GM19452 (cell line): Measurements from ENCODE around the gene PCDHB15.
"Not testable (repeated sequence)": the region's sequence is repeated elsewhere in the genome, so short reads cannot be mapped to it uniquely, and the experiment has no call there.

Experiments used
- ATAC-seq: cut with Tn5 transposase; IDR thresholded peaks from one replicate; pipeline ENCODE4 v1.9.1; 2021; ENCODE audit not compliant: unreplicated experiment

The PCDHB15 gene

GRCh38 chr5:141245250-141245717 lies at the start of gene PCDHB15:
TSS of gene PCDHB15 (plus strand) at chr5:141245395. CDS start at chr5:141245579, 184 bp downstream.
- ATAC-seq, result no peak

GRCh38 chr5:141196363-141196762 lies 48.8 kb upstream of the PCDHB15 start:
- ATAC-seq, result no peak

DNA sequence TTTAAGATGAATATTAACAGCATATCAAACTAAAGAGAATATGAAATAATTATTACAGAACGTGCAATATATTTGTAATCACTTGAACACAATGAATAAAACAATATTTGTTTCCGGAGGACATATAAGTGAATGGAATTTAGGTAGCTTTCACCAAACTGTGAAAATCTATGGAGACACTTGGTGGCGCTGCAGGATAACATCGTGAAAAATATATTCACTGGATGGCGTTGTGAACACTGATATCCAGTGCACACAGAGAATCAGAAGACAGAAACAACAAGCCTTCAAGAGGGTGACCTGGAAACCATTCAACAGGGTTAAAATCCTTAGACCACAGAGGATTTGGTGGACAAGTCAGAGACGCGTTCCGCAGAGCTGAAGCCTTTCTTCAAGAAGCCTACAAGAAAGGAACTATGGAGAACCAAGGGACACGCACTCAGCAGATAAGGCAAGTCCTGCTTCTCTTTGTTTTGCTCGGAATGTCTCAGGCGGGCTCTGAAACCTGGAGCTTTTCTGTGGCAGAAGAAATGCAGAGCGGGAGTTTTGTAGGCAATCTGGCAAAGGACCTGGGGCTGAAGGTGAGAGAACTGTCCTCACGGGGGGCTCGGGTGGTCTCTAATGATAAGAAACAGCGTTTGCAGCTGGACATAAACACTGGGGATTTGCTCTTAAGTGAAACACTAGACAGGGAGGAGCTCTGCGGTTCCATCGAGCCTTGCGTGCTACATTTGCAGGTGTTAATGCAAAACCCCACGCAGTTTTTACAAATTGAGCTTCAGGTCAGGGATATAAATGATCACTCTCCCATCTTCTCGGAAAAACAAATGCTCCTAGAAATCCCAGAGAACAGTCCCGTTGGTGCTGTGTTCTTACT lies 45.6 kb upstream of the PCDHB15 start, which contains the start of gene PCDHB11:
Gene PCDHB11, plus strand, starts transcription at position 269 of the 877 bp plus-strand sequence. Its CDS starts 148 bp downstream, at position 417.
- ATAC-seq, result no peak

- ATAC-seq, result not testable (repeated sequence)
Observed at GRCh38 chr5:141201126-141201525, 44.1 kb upstream of the PCDHB15 start.

DNA sequence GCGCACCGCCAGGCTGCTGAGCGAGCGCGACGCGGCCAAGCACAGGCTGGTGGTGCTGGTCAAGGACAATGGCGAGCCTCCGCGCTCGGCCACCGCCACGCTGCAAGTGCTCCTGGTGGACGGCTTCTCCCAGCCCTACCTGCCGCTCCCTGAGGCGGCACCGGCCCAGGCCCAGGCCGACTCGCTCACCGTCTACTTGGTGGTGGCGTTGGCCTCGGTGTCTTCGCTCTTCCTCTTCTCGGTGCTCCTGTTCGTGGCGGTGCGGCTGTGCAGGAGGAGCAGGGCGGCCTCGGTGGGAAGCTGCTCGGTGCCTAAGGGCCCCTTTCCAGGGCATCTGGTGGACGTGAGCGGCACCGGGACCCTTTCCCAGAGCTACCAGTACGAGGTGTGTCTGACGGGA lies 43.5 kb upstream of the PCDHB15 start:
- not testable (repeated sequence) for ATAC-seq

DNA sequence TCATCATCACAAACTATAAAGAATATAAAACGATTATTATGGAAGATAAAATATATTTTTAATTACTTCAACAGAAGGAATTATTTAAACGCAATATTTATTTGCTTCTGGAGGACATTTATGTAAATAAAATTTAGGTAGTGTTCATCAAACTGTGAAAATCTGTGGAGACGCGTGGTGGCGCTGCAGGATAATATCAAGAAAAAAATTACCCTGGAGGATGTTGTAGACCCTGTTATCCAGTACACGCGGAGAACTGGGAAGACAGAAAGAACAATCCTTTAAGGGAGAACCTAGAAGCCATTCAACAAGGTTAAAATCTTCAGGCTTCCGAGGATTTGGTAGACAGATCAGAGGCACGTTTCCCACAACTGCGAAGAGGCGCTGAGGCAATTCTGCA lies 36.7 kb upstream of the PCDHB15 start, which contains the start of gene PCDHB12:
Gene PCDHB12, plus strand, starts transcription at position 242 of the 400 bp plus-strand sequence. CDS start 189 bp downstream, outside the sequence.
- no peak for ATAC-seq

DNA sequence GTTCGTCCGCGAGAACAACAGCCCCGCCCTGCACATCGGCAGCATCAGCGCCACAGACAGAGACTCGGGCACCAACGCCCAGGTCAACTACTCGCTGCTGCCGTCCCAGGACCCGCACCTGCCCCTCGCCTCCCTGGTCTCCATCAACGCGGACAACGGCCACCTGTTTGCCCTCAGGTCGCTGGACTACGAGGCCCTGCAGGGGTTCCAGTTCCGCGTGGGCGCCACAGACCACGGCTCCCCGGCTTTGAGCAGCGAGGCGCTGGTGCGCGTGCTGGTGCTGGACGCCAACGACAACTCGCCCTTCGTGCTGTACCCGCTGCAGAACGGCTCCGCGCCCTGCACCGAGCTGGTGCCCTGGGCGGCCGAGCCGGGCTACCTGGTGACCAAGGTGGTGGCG lies 34.9 kb upstream of the PCDHB15 start:
- not testable (repeated sequence) for ATAC-seq

DNA sequence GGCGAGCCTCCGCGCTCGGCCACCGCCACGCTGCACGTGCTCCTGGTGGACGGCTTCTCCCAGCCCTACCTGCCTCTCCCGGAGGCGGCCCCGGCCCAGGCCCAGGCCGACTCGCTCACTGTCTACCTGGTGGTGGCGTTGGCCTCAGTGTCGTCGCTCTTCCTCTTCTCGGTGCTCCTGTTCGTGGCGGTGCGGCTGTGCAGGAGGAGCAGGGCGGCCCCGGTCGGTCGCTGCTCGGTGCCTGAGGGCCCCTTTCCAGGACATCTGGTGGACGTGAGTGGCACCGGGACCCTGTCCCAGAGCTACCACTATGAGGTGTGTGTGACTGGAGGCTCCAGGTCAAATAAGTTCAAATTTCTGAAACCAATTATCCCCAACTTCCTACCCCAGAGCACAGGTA lies 34.3 kb upstream of the PCDHB15 start:
- not testable (repeated sequence) for ATAC-seq

DNA sequence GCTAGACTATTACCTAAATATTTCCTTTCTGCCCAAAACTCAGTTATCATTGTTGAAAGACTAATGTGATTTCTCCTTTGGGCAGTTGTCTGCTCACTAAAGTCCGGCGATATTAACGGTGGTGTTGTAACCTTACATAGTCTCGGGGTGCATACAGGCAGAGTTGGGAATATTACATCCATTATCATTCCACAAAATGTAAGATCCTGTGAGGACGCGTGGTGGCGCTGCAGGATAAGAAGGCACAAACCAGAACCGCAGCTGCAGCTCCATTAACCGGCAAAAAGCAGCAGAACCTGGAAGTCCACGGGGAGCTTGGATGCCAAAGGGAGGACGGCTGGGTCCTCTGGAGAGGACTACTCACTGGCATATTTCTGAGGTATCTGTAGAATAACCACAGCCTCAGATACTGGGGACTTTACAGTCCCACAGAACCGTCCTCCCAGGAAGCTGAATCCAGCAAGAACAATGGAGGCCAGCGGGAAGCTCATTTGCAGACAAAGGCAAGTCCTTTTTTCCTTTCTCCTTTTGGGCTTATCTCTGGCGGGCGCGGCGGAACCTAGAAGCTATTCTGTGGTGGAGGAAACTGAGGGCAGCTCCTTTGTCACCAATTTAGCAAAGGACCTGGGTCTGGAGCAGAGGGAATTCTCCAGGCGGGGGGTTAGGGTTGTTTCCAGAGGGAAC lies 31.4 kb upstream of the PCDHB15 start, which contains the start of gene PCDHB13:
Gene PCDHB13, plus strand, starts transcription at position 264 of the 684 bp plus-strand sequence. Its CDS starts 205 bp downstream, at position 469.
- ATAC-seq, result not testable (repeated sequence)

- not testable (repeated sequence) for ATAC-seq
Observed at GRCh38 chr5:141214583-141214982, 30.6 kb upstream of the PCDHB15 start.

GRCh38 chr5:141215504-141215903 lies 29.7 kb upstream of the PCDHB15 start:
- ATAC-seq, result not testable (repeated sequence)

DNA sequence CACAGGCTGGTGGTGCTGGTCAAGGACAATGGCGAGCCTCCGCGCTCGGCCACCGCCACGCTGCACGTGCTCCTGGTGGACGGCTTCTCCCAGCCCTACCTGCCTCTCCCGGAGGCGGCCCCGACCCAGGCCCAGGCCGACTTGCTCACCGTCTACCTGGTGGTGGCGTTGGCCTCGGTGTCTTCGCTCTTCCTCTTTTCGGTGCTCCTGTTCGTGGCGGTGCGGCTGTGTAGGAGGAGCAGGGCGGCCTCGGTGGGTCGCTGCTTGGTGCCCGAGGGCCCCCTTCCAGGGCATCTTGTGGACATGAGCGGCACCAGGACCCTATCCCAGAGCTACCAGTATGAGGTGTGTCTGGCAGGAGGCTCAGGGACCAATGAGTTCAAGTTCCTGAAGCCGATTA lies 29.2 kb upstream of the PCDHB15 start:
- not testable (repeated sequence) for ATAC-seq

GRCh38 chr5:141223112-141223783 lies 21.9 kb upstream of the PCDHB15 start, which contains the start of gene PCDHB14:
TSS of gene PCDHB14 (plus strand) at chr5:141223343. CDS start at chr5:141223506, 163 bp downstream.
- no peak for ATAC-seq

- not testable (repeated sequence) for ATAC-seq
Observed at GRCh38 chr5:141224844-141225243, 20.4 kb upstream of the PCDHB15 start.

DNA sequence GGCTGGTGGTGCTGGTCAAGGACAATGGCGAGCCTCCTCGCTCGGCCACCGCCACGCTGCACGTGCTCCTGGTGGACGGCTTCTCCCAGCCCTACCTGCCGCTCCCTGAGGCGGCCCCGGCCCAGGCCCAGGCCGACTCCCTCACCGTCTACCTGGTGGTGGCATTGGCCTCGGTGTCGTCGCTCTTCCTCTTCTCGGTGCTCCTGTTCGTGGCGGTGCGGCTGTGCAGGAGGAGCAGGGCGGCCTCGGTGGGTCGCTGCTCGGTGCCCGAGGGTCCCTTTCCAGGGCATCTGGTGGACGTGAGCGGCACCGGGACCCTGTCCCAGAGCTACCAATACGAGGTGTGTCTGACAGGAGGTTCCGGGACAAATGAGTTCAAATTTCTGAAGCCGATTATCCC lies 19.8 kb upstream of the PCDHB15 start:
- ATAC-seq, result not testable (repeated sequence)

DNA sequence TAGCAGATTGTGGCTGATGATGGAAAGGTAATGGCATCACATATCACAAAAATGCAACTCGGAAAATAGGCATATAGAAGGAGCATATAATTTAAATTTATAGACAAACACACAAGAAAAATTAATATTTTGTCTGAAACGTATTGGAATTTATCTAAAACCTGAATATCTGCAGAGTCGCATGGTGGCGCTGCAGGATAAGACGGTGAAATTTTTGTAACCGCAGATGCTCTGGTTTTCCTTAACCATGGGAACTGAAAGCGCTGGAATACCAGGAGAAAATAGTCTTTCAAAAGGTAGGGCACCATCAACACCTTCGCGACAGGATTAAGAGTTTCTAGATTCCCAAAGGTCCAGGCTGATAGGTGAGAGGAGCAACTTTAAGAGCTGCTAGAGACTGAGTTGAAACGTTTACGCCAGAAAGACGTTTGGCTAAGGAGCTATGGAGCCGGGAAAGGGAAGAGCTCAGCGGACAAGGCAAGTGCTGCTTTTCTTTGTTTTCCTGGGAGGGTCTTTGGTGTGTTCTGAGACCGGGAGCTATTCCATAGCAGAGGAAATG lies 11.0 kb upstream of the PCDHB15 start:
- no peak for ATAC-seq

- ATAC-seq, result not testable (repeated sequence)
Observed at GRCh38 chr5:141235922-141236321, 9.3 kb upstream of the PCDHB15 start.

GRCh38 chr5:141236516-141237313 lies 8.5 kb upstream of the PCDHB15 start:
- ATAC-seq, result no peak

GRCh38 chr5:141241496-141241895 lies 3.7 kb upstream of the PCDHB15 start:
- no peak for ATAC-seq

DNA sequence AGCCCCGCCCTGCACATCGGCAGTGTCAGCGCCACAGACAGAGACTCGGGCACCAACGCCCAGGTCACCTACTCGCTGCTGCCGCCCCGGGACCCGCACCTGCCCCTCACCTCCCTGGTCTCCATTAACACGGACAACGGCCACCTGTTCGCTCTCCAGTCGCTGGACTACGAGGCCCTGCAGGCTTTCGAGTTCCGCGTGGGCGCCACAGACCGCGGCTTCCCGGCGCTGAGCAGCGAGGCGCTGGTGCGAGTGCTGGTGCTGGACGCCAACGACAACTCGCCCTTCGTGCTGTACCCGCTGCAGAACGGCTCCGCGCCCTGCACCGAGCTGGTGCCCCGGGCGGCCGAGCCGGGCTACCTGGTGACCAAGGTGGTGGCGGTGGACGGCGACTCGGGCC lies 1.8 kb downstream of the PCDHB15 start:
- ATAC-seq, result not testable (repeated sequence)
